Stimulated activated naive CD8-positive, alpha-beta T cell treated with anti-CD3 and anti-CD28 coated beads, Interleukin-15, amount 100 ng/mL, for 72 hours (primary cell): Measurements from ENCODE around the gene NCDN.
A peak's percentile ranks its signal among the peaks of the same experiment; 100 is the strongest.

Experiments used
- ATAC-seq: fragments of 150-1000 bp; cut with Tn5 transposase; 2 replicates; pipeline ENCODE4 v1.10.0; 2021; ENCODE audit warnings: mild to moderate bottlenecking, moderate library complexity
- DNase-seq, 2 donors: peaks; one replicate each; pipeline ENCODE4 v3.0.0; 2021 to 2022
- H3K27ac Mint-ChIP-seq, 2 donors: one replicate each; pipeline ENCODE4 v1.8.0; 2022; ENCODE audit warnings: mild to moderate bottlenecking in 2 of 2, mixed read lengths in 2 of 2, moderate library complexity in 2 of 2
- H3K27me3 Mint-ChIP-seq: one replicate; pipeline ENCODE4 v1.8.0; 2022; ENCODE audit warnings: mixed read lengths
- H3K4me1 Mint-ChIP-seq: one replicate; pipeline ENCODE4 v1.8.0; 2022; ENCODE audit warnings: mild to moderate bottlenecking, mixed read lengths
- H3K4me3 Mint-ChIP-seq, 2 donors: one replicate each; pipeline ENCODE4 v1.8.0; 2022; ENCODE audit warnings: mild to moderate bottlenecking in 2 of 2, mixed read lengths in 2 of 2, moderate library complexity in 1 of 2
- H3K9me3 Mint-ChIP-seq, 2 donors: one replicate each; pipeline ENCODE4 v1.8.0; 2022; ENCODE audit warnings: mixed read lengths in 2 of 2

NCDN gene

GRCh38 chr1:35560256-35561225, 2.9 kb downstream of the NCDN start:
- Mint-ChIP-seq H3K4me3 (no peak overlapping the region), H3K4me1 (peaks cover 67% of the 10 kb centered on the region), H3K9me3 (no peaks in the 10 kb centered on the region), H3K27me3 (no peaks in the 10 kb centered on the region), H3K27ac (no peak overlapping the region)
- ATAC-seq (no peak), DNase-seq (no peak)

- ATAC-seq = no peak
- no peak for DNase-seq
- no peaks in the 10 kb centered on the region for H3K9me3 Mint-ChIP-seq
- peaks cover 59% of the 10 kb centered on the region for H3K4me1 Mint-ChIP-seq
- H3K4me3 Mint-ChIP-seq = no peak overlapping the region
- H3K27ac Mint-ChIP-seq = no peak overlapping the region
- H3K27me3 Mint-ChIP-seq = no peaks in the 10 kb centered on the region
Measured at GRCh38 chr1:35561297-35561971, 3.8 kb downstream of the NCDN start.

GRCh38 chr1:35561972-35562680, 4.5 kb downstream of the NCDN start:
- Mint-ChIP-seq H3K4me3 (no peak overlapping the region), H3K27me3 (no peaks in the 10 kb centered on the region), H3K27ac (peak overlapping the region in 1 of 2 donors; percentile 9), H3K4me1 (peaks cover 55% of the 10 kb centered on the region), H3K9me3 (no peaks in the 10 kb centered on the region)
- ATAC-seq (no peak), DNase-seq (no peak)

GRCh38 chr1:35563166-35563565, 5.6 kb downstream of the NCDN start:
- Mint-ChIP-seq H3K4me1 (peaks cover 52% of the 10 kb centered on the region), H3K4me3 (no peak overlapping the region), H3K27me3 (no peaks in the 10 kb centered on the region), H3K9me3 (no peaks in the 10 kb centered on the region), H3K27ac (no peak overlapping the region)
- ATAC-seq (no peak), DNase-seq (no peak)

- Mint-ChIP-seq H3K9me3 (no peaks in the 10 kb centered on the region), H3K27me3 (no peaks in the 10 kb centered on the region), H3K4me1 (peaks cover 47% of the 10 kb centered on the region), H3K27ac (no peak overlapping the region), H3K4me3 (no peak overlapping the region)
- peak; percentile 75 for ATAC-seq
- peak; percentile 74 to 79 for DNase-seq
Measured at GRCh38 chr1:35564037-35564883, 6.7 kb downstream of the NCDN start.

- Mint-ChIP-seq H3K4me1 (peaks cover 40% of the 10 kb centered on the region), H3K27me3 (no peaks in the 10 kb centered on the region), H3K4me3 (no peak overlapping the region), H3K27ac (no peak overlapping the region), H3K9me3 (no peaks in the 10 kb centered on the region)
- no peak for DNase-seq
- no peak for ATAC-seq
Measured at GRCh38 chr1:35564884-35565741, 7.5 kb downstream of the NCDN start.

- ATAC-seq (no peak), DNase-seq (no peak)
- H3K27ac Mint-ChIP-seq = no peak overlapping the region
- peaks cover 35% of the 10 kb centered on the region for H3K4me1 Mint-ChIP-seq
- no peak overlapping the region for H3K4me3 Mint-ChIP-seq
- no peaks in the 10 kb centered on the region for H3K27me3 Mint-ChIP-seq
- no peaks in the 10 kb centered on the region for H3K9me3 Mint-ChIP-seq
Measured at GRCh38 chr1:35565742-35566133, 8.1 kb downstream of the NCDN start.

GRCh38 chr1:35567947-35568558, 10.5 kb downstream of the NCDN start:
- H3K4me3 Mint-ChIP-seq = no peak overlapping the region
- DNase-seq (no peak), ATAC-seq (no peak)
- peaks cover 9% of the 10 kb centered on the region for H3K27me3 Mint-ChIP-seq
- H3K27ac Mint-ChIP-seq = no peak overlapping the region
- H3K4me1 Mint-ChIP-seq = peaks cover 22% of the 10 kb centered on the region
- no peaks in the 10 kb centered on the region for H3K9me3 Mint-ChIP-seq

- peak; percentile 66 for ATAC-seq
- no peak overlapping the region for H3K27ac Mint-ChIP-seq
- peaks cover 9% of the 10 kb centered on the region for H3K27me3 Mint-ChIP-seq
Measured at GRCh38 chr1:35568975-35569395, 11.4 kb downstream of the NCDN start.

GRCh38 chr1:35569936-35570335, 12.3 kb downstream of the NCDN start:
- no peak overlapping the region for H3K27ac Mint-ChIP-seq
- ATAC-seq (no peak), DNase-seq (no peak)
- H3K9me3 Mint-ChIP-seq = no peaks in the 10 kb centered on the region
- H3K27me3 Mint-ChIP-seq = peaks cover 16% of the 10 kb centered on the region
- H3K4me1 Mint-ChIP-seq = peaks cover 7% of the 10 kb centered on the region
- no peak overlapping the region for H3K4me3 Mint-ChIP-seq

More at GRCh38 chr1:35568975-35569395, 11.4 kb downstream of the NCDN start:
- H3K4me3 Mint-ChIP-seq = no peak overlapping the region
- H3K9me3 Mint-ChIP-seq = no peaks in the 10 kb centered on the region
- peaks cover 16% of the 10 kb centered on the region for H3K4me1 Mint-ChIP-seq
- peak; percentile 61 to 64 for DNase-seq

GRCh38 chr1:35570589-35571137, 13.1 kb downstream of the NCDN start:
- no peak for ATAC-seq

GRCh38 chr1:35571263-35571662, 13.7 kb downstream of the NCDN start:
- no peak overlapping the region for H3K4me3 Mint-ChIP-seq
- ATAC-seq (no peak), DNase-seq (no peak)
- H3K4me1 Mint-ChIP-seq = peaks cover 13% of the 10 kb centered on the region
- H3K9me3 Mint-ChIP-seq = no peaks in the 10 kb centered on the region
- no peak overlapping the region for H3K27ac Mint-ChIP-seq
- peaks cover 29% of the 10 kb centered on the region for H3K27me3 Mint-ChIP-seq

More at GRCh38 chr1:35570589-35571137, 13.1 kb downstream of the NCDN start:
- Mint-ChIP-seq H3K9me3 (no peaks in the 10 kb centered on the region), H3K4me1 (peaks cover 7% of the 10 kb centered on the region), H3K4me3 (no peak overlapping the region), H3K27me3 (peaks cover 23% of the 10 kb centered on the region), H3K27ac (peak overlapping the region; percentile 5 to 7)
- DNase-seq = no peak

GRCh38 chr1:35572296-35572695, 14.7 kb downstream of the NCDN start:
- no peak overlapping the region for H3K27ac Mint-ChIP-seq
- peaks cover 38% of the 10 kb centered on the region for H3K27me3 Mint-ChIP-seq
- DNase-seq = no peak
- H3K4me3 Mint-ChIP-seq = no peak overlapping the region
- H3K4me1 Mint-ChIP-seq = peaks cover 21% of the 10 kb centered on the region
- ATAC-seq = no peak
- no peaks in the 10 kb centered on the region for H3K9me3 Mint-ChIP-seq
